Measurements from ENCODE around the gene KCNH1. TPM values are rescaled to one million over a fixed set of nuclear protein-coding genes. Genes with fewer than 3 reads are reported as not detected.

KCNH1 gene
- polyA plus RNA-seq, 2 of the 4 experiments (the other 2 are of a cell fraction): 5.1 to 7.9 TPM

GRCh38 chr1:210848474-210848873, 285.5 kb downstream of the KCNH1 start:
- no peaks in the 10 kb centered on the region for H3K9me3 ChIP-seq
- FAIRE-seq: no peak

GRCh38 chr1:210841926-210842625, 291.9 kb downstream of the KCNH1 start:
- Histone ChIP-seq H3K4me2 (no peak overlapping the region), H3K4me3 (no peak overlapping the region), H3K9me3 (no peaks in the 10 kb centered on the region), H3K4me1 (no peaks in the 10 kb centered on the region), H3K27ac (no peak overlapping the region)
- TF ChIP-seq HOXA7 (CRISPR knock-in tag; IDR thresholded peaks at IDR 0.05) (no peak), MAX (IDR thresholded peaks at IDR 0.05) (no peak), HOXB13 (CRISPR knock-in tag; IDR thresholded peaks at IDR 0.05; ENCODE audit: low read depth) (no peak), EHF (CRISPR knock-in tag; IDR thresholded peaks at IDR 0.05) (no peak), ZFP36 (IDR thresholded peaks at IDR 0.05; ENCODE audit: borderline replicate concordance, partially characterized antibody) (no peak), MAFK (IDR thresholded peaks at IDR 0.05; ENCODE audit: partially characterized antibody) (no peak), RCOR1 (IDR thresholded peaks at IDR 0.05; ENCODE audit: low read depth, low read length) (no peak), FOSL2 (IDR thresholded peaks at IDR 0.05) (no peak), FOSL2 (CRISPR knock-in tag; IDR thresholded peaks at IDR 0.05) (no peak), NPAS2 (CRISPR knock-in tag; IDR thresholded peaks at IDR 0.05; ENCODE audit: borderline replicate concordance) (no peak)
- DNase-seq (ENCODE audit: low read depth in 1 of 2, low spot score in 1 of 2) (no peak), FAIRE-seq (no peak), ATAC-seq (no peak)
- ChIA-PET POLR2A (no interaction called here), CTCF (interaction anchor here (1.1 to 1.4 kb wide), 2 partner anchors 107 to 293 kb away, joined by 3 to 4 read pairs; no protein-coding TSS in a partner anchor)
- 66% methylated on average over 5 of the region's 5 CpGs for WGBS (ENCODE audit: missing lambda C conversion rate)

More at GRCh38 chr1:210848474-210848873, 285.5 kb downstream of the KCNH1 start:
- ATAC-seq: no peak
- Histone ChIP-seq H3K4me1 (peaks cover 7% of the 10 kb centered on the region; the same call in 2 of the 3 replicates), H3K27ac (no peak overlapping the region), H3K4me2 (no peak overlapping the region), H3K4me3 (no peak overlapping the region)
- ChIA-PET POLR2A (no interaction called here), CTCF (no interaction called here)
- 75% methylated on average over 3 of the region's 3 CpGs for WGBS (ENCODE audit: missing lambda C conversion rate)
- DNase-seq (ENCODE audit: low read depth in 1 of 2, low spot score in 1 of 2): no peak
- TF ChIP-seq TFCP2L1 (CRISPR knock-in tag; IDR thresholded peaks at IDR 0.05) (no peak), FOSL2 (IDR thresholded peaks at IDR 0.05) (no peak), FOSL2 (CRISPR knock-in tag; IDR thresholded peaks at IDR 0.05) (no peak), CHD4 (IDR thresholded peaks at IDR 0.05; ENCODE audit: borderline replicate concordance) (no peak), CTCF (IDR thresholded peaks at IDR 0.05) (no peak), FOSB (CRISPR knock-in tag; IDR thresholded peaks at IDR 0.05) (no peak), EHF (CRISPR knock-in tag; IDR thresholded peaks at IDR 0.05) (no peak), PBX3 (IDR thresholded peaks at IDR 0.05) (no peak), ZFP36 (IDR thresholded peaks at IDR 0.05; ENCODE audit: borderline replicate concordance, partially characterized antibody) (no peak), HDAC2 (IDR thresholded peaks at IDR 0.05) (no peak), ESRRA (IDR thresholded peaks at IDR 0.05; ENCODE audit: borderline replicate concordance, low read length) (no peak), BCL3 (IDR thresholded peaks at IDR 0.05) (no peak)

Measured in A549 (cell line).